PFSK-1 (cell line): ENCODE data around the gene NUBPL.

Experiments
- FOXP2 ChIP-seq: optimal IDR thresholded peaks from 2 replicates; pipeline ENCODE3; 2011; ENCODE audit warnings: borderline replicate concordance, control low read depth, inconsistent platforms; ENCODE audit not compliant: insufficient read depth; ENCODE audit errors: extremely low read length, extremely low read depth
- POLR2AphosphoS5 ChIP-seq: IDR thresholded peaks from 2 replicates; pipeline ENCODE4 v1.6.1; 2012; ENCODE audit warnings: low read depth, mild to moderate bottlenecking, control low read depth, low read length, moderate library complexity
- REST ChIP-seq, 2 experiments: IDR thresholded peaks; 2 replicates each; pipeline versions ENCODE4 v1.6.1 to v1.8.0; 2011 to 2012; ENCODE audit warnings: low read depth in 2 of 2, low read length in 2 of 2, control low read depth in 1 of 2, inconsistent platforms in 1 of 2, mild to moderate bottlenecking in 1 of 2, moderate library complexity in 1 of 2; ENCODE audit not compliant: insufficient read depth in 1 of 2
- SIN3A ChIP-seq: IDR thresholded peaks from 2 replicates; pipeline ENCODE4 v1.6.1; 2012; ENCODE audit warnings: mild to moderate bottlenecking, low read length, moderate library complexity, borderline replicate concordance; ENCODE audit not compliant: insufficient read depth
- TAF1 ChIP-seq: IDR thresholded peaks from 2 replicates; pipeline ENCODE4 v1.6.1; 2012; ENCODE audit warnings: low read length, control low read depth, borderline replicate concordance; ENCODE audit not compliant: insufficient read depth

GRCh38 chr14:31887929-31888580, 326.9 kb downstream of the NUBPL start:
- TF ChIP-seq FOXP2: no peak
- TF ChIP-seq POLR2AphosphoS5: no peak
- TF ChIP-seq REST (IDR thresholded peaks at IDR 0.05; ENCODE audit: insufficient read depth in 1 of 2, low read depth in 2 of 2, low read length in 2 of 2): no peak
- TF ChIP-seq SIN3A: no peak
- no peak for TF ChIP-seq TAF1
